ENCODE data around the gene RBM39. TPM values are rescaled to one million over a fixed set of nuclear protein-coding genes. Genes with fewer than 3 reads are reported as not detected.

RBM39 gene
- total and polyA plus RNA-seq, 2 of the 13 experiments (the other 11 are each of a cell fraction or from before 2014, with no cell fraction given): 788 to 920 TPM

GRCh38 chr20:35743693-35744491 lies 1.8 kb upstream of the RBM39 start (continued):
- TF ChIP-seq SMARCC2 (IDR thresholded peaks at IDR 0.05) (no peak), SRSF4 (IDR thresholded peaks at IDR 0.05; ENCODE audit: low read depth, low read length, poor library complexity, severe bottlenecking) (no peak), ZBTB37 (CRISPR knock-in tag; IDR thresholded peaks at IDR 0.05) (0 out of 2 replicates have a peak, but pooled peaks have one; percentile 37), PHF21A (CRISPR knock-in tag; IDR thresholded peaks at IDR 0.05) (no peak; the same call in 1 of the 2 replicates), KLF11 (CRISPR knock-in tag; IDR thresholded peaks at IDR 0.05) (0 out of 2 replicates have a peak, but pooled peaks have one; percentile 45), ATM (IDR thresholded peaks at IDR 0.05; ENCODE audit: borderline replicate concordance) (no peak; the same call in 1 of the 2 replicates), SKI (IDR thresholded peaks at IDR 0.05; ENCODE audit: partially characterized antibody) (peak; percentile 48), TEF (CRISPR knock-in tag; IDR thresholded peaks at IDR 0.05) (no peak), ZGPAT (CRISPR knock-in tag; IDR thresholded peaks at IDR 0.05) (peak; percentile 82), ZNF256 (CRISPR knock-in tag; conservative IDR thresholded peaks at IDR 0.05) (no peak), PTBP1 (IDR thresholded peaks at IDR 0.05; ENCODE audit: low read depth, low read length, poor library complexity, severe bottlenecking) (no peak), KDM5A (IDR thresholded peaks at IDR 0.05; ENCODE audit: borderline replicate concordance, low read length) (no peak), GABPA (IDR thresholded peaks at IDR 0.05; ENCODE audit: low read depth, low read length) (no peak), GABPA (CRISPR knock-in tag; IDR thresholded peaks at IDR 0.05; ENCODE audit: low read depth) (peak; percentile 20; the same call in 1 of the 2 replicates), FOXP1 (IDR thresholded peaks at IDR 0.05) (no peak), FOXP1 (CRISPR knock-in tag; IDR thresholded peaks at IDR 0.05) (peak; percentile 7; the same call in 1 of the 2 replicates), KLF6 (CRISPR knock-in tag; IDR thresholded peaks at IDR 0.05) (no peak), ZBTB2 (CRISPR knock-in tag; IDR thresholded peaks at IDR 0.05; ENCODE audit: low read depth) (no peak), ZNF672 (CRISPR knock-in tag; IDR thresholded peaks at IDR 0.05) (no peak), TFE3 (CRISPR knock-in tag; IDR thresholded peaks at IDR 0.05) (no peak; the same call in 1 of the 2 replicates), PBX2 (CRISPR knock-in tag; IDR thresholded peaks at IDR 0.05) (no peak), REL (CRISPR knock-in tag; conservative IDR thresholded peaks at IDR 0.05) (no peak), SMYD3 (CRISPR knock-in tag; IDR thresholded peaks at IDR 0.05) (0 out of 2 replicates have a peak, but pooled peaks have one; percentile 37)
